Measurements from ENCODE around the gene TTYH1.

The TTYH1 gene

DNA sequence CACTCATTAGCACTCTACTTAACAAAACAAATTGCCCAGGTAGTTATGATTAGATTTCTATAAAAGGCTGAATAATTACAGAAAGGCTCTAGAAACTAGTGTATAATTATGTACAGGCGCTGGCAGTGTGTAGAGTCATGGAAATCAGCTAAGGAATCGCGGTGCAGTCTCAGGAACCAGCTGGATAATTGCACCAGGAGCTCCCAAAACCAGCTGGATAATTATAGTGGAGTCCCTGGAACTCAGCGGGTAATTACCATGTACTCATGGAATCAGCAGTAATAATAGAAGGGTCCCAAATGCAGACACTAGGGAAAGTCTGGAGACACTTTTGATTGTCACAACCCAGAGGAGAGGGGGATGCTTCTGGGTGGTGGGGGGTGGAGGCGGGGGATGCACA lies 23.2 kb upstream of the TTYH1 start:
- TF ChIP-seq, protein P1, sequence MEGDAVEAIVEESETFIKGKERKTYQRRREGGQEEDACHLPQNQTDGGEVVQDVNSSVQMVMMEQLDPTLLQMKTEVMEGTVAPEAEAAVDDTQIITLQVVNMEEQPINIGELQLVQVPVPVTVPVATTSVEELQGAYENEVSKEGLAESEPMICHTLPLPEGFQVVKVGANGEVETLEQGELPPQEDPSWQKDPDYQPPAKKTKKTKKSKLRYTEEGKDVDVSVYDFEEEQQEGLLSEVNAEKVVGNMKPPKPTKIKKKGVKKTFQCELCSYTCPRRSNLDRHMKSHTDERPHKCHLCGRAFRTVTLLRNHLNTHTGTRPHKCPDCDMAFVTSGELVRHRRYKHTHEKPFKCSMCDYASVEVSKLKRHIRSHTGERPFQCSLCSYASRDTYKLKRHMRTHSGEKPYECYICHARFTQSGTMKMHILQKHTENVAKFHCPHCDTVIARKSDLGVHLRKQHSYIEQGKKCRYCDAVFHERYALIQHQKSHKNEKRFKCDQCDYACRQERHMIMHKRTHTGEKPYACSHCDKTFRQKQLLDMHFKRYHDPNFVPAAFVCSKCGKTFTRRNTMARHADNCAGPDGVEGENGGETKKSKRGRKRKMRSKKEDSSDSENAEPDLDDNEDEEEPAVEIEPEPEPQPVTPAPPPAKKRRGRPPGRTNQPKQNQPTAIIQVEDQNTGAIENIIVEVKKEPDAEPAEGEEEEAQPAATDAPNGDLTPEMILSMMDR (IDR thresholded peaks at IDR 0.05; ENCODE audit: low read depth, low read length): no peak
- no peaks in the 10 kb centered on the region for H3K9me3 ChIP-seq
- H3K36me3 ChIP-seq: no peaks in the 10 kb centered on the region
- H3K4me1 ChIP-seq: no peaks in the 10 kb centered on the region
- DNase-seq: no peak
- peaks cover 56% of the 10 kb centered on the region for H3K27me3 ChIP-seq
- H3K4me3 ChIP-seq (ENCODE audit: low read depth, low read length): no peak overlapping the region

DNA sequence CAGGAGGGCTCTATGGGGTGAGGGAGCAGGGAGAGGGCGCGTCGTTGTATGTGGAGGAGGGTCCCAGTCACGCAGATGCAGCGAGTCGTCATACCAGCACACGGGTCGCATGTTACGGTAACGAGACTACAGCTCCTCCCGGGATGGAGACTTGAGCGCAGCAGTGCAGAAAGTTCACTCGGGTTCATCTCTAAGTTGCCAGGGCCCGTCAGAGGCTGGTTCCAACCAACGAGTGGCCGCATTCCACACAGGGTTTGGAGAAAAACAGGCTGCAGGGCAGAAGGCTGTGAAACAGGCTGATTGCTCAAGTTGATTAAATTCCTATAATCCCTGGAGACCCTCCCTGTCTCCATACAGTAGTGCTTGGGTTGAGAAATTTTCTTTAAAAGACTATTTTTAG lies 21.9 kb upstream of the TTYH1 start:
- H3K27me3 ChIP-seq: peaks cover 44% of the 10 kb centered on the region

GRCh38 chr19:54395685-54396084 lies 19.6 kb upstream of the TTYH1 start:
- Histone ChIP-seq H3K27me3 (peaks cover 34% of the 10 kb centered on the region), H3K36me3 (no peaks in the 10 kb centered on the region), H3K9me3 (no peaks in the 10 kb centered on the region; the same call in 1 of the 2 replicates), H3K4me1 (no peaks in the 10 kb centered on the region), H3K4me3 (ENCODE audit: low read depth, low read length) (no peak overlapping the region)
- DNase-seq: no peak
- TF ChIP-seq, protein P1 (IDR thresholded peaks at IDR 0.05; ENCODE audit: low read depth, low read length): no peak

More for the DNA sequence above, 21.9 kb upstream of the TTYH1 start:
- no peaks in the 10 kb centered on the region for H3K4me1 ChIP-seq
- DNase-seq: no peak
- H3K36me3 ChIP-seq: no peaks in the 10 kb centered on the region
- TF ChIP-seq, protein P1 (IDR thresholded peaks at IDR 0.05; ENCODE audit: low read depth, low read length): no peak
- no peaks in the 10 kb centered on the region for H3K9me3 ChIP-seq
- no peak overlapping the region for H3K4me3 ChIP-seq (ENCODE audit: low read depth, low read length)

DNA sequence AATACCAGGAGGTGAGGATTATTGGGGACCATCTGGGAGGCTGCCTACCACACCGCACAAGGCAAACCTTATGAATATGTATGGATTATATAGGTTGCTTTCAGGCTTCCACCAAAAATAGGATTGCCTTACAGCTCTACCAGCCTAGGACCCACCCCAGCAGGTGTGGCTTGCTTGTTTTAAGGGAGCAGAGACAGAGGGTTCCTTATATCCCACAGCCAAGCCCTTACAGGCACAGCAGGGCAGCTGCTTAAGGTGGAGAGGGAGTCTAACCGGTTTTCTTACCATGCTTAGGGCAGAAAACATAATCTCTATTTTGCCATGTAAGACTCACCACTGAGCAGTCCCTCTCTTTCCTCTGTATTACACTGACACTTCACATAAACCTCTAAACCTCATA lies 16.1 kb upstream of the TTYH1 start:
- Histone ChIP-seq H3K27me3 (peaks cover 21% of the 10 kb centered on the region), H3K36me3 (no peaks in the 10 kb centered on the region), H3K4me3 (ENCODE audit: low read depth, low read length) (no peak overlapping the region), H3K4me1 (no peaks in the 10 kb centered on the region), H3K9me3 (no peaks in the 10 kb centered on the region; the same call in 1 of the 2 replicates)
- DNase-seq: no peak
- TF ChIP-seq, protein P1 (IDR thresholded peaks at IDR 0.05; ENCODE audit: low read depth, low read length): no peak

DNA sequence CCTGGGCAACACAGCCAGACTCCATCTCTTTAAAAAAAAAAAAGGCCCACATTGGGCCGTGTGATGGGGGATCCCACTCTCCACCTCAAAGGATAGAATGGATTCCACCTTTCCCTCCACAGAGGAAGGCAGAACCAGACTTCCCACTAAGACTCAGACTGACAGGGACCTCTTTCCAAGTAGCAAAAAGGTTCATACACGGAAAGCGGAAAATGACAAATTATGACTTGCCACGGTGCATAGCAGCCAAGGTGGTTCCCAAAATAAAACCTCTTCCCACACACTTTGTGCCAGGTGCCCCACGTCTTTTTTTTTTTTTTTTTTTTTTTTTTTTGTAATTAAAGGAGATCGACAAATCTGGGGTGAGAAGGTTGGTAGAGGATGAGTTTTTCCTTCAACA lies 14.4 kb upstream of the TTYH1 start:
- TF ChIP-seq, protein P1 (IDR thresholded peaks at IDR 0.05; ENCODE audit: low read depth, low read length): no peak
- Histone ChIP-seq H3K4me1 (no peaks in the 10 kb centered on the region), H3K27me3 (peaks cover 18% of the 10 kb centered on the region; the same call in 1 of the 2 replicates), H3K4me3 (ENCODE audit: low read depth, low read length) (no peak overlapping the region), H3K9me3 (no peaks in the 10 kb centered on the region; the same call in 1 of the 2 replicates), H3K36me3 (no peaks in the 10 kb centered on the region)
- no peak for DNase-seq

DNA sequence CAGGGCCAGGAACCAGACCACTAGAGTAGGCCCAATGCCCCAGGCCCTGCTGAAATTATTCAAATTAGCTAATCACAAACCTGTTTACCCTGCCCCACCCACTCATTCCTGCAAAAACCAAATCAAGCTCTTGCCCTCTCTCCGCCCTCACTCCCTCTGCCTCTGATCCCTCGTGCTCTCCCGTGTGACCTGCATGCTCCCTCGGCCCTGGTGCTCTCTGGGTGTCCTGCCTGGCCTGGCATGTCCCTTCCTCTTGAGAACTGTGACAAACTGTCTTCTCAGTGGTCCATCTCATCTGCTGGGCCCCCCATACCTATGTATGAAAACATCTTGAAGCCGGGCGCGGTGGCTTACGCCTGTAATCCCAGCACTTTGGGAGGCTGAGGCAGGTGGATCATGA lies 12.2 kb upstream of the TTYH1 start:
- H3K4me1 ChIP-seq: no peaks in the 10 kb centered on the region
- H3K4me3 ChIP-seq (ENCODE audit: low read depth, low read length): no peak overlapping the region
- peaks cover 11% of the 10 kb centered on the region; the same call in 1 of the 2 replicates for H3K27me3 ChIP-seq
- H3K9me3 ChIP-seq: no peaks in the 10 kb centered on the region; the same call in 1 of the 2 replicates
- TF ChIP-seq, protein P1 (IDR thresholded peaks at IDR 0.05; ENCODE audit: low read depth, low read length): no peak
- H3K36me3 ChIP-seq: no peaks in the 10 kb centered on the region
- no peak for DNase-seq

Data from BE2C (cell line).